MM.1S (cell line): ENCODE data around the gene NRN1.

ENCODE experiments used
- CTCF ChIP-seq: fragments of 300-600 bp; sonication (generic); IDR thresholded peaks from 2 replicates; pipeline ENCODE4 v1.5.1; 2016; ENCODE audit warnings: antibody characterized with exemption, low read length, mixed read lengths
- EZH2 ChIP-seq: fragments of 300-600 bp; sonication (generic); optimal IDR thresholded peaks from 2 replicates; pipeline ENCODE3; 2017; ENCODE audit warnings: low read depth, mild to moderate bottlenecking, antibody characterized with exemption, low read length, mixed read lengths
- EZH2phosphoT487 ChIP-seq: fragments of 300-600 bp; sonication (generic); IDR thresholded peaks from 2 replicates; pipeline ENCODE4 v1.6.1; 2018; ENCODE audit warnings: antibody characterized with exemption, low read length

- no peak for TF ChIP-seq CTCF
- TF ChIP-seq EZH2 = no peak
- TF ChIP-seq EZH2phosphoT487 = no peak
Measured at GRCh38 chr6:5992551-5993225, 14.0 kb downstream of the NRN1 start.
